NAMALWA (cell line): Measurements from ENCODE around the gene SDK1.

ENCODE experiments used
- DNase-seq: peaks from one replicate; pipeline ENCODE4 v3.0.0-alpha.2; 2015; ENCODE audit warnings: low spot score

SDK1 gene

GRCh38 chr7:4137552-4137951 lies 836.5 kb downstream of the SDK1 start:
- DNase-seq = no peak

GRCh38 chr7:4138866-4139265 lies 837.8 kb downstream of the SDK1 start:
- no peak for DNase-seq

GRCh38 chr7:4139656-4140625 lies 838.9 kb downstream of the SDK1 start:
- no peak for DNase-seq

GRCh38 chr7:4140933-4141332 lies 839.9 kb downstream of the SDK1 start:
- DNase-seq = no peak

- DNase-seq = no peak
These were observed 842.0 kb downstream of the SDK1 start for GRCh38 chr7:4143006-4143405.

GRCh38 chr7:4143511-4144171 lies 842.6 kb downstream of the SDK1 start:
- DNase-seq = no peak

- DNase-seq = no peak
These were observed 843.2 kb downstream of the SDK1 start for GRCh38 chr7:4144172-4144701.

- DNase-seq = no peak
These were observed 843.9 kb downstream of the SDK1 start for GRCh38 chr7:4144811-4145510.

- DNase-seq = no peak
These were observed 844.5 kb downstream of the SDK1 start for GRCh38 chr7:4145576-4145975.

GRCh38 chr7:4147926-4148620 lies 847.0 kb downstream of the SDK1 start:
- no peak for DNase-seq

GRCh38 chr7:4149236-4149635 lies 848.2 kb downstream of the SDK1 start:
- DNase-seq = no peak

GRCh38 chr7:4149645-4150044 lies 848.6 kb downstream of the SDK1 start:
- DNase-seq = no peak

- DNase-seq = no peak
These were observed 849.7 kb downstream of the SDK1 start for GRCh38 chr7:4150731-4151130.

GRCh38 chr7:4151524-4151923 lies 850.5 kb downstream of the SDK1 start:
- no peak for DNase-seq

- no peak for DNase-seq
These were observed 851.0 kb downstream of the SDK1 start for GRCh38 chr7:4151926-4152549.

GRCh38 chr7:4154882-4155535 lies 854.0 kb downstream of the SDK1 start:
- no peak for DNase-seq

GRCh38 chr7:4156190-4156589 lies 855.1 kb downstream of the SDK1 start:
- DNase-seq = no peak

- DNase-seq = no peak
These were observed 856.6 kb downstream of the SDK1 start for GRCh38 chr7:4157651-4158050.

- DNase-seq = no peak
These were observed 857.5 kb downstream of the SDK1 start for GRCh38 chr7:4158441-4159153.

GRCh38 chr7:4159154-4159501 lies 858.1 kb downstream of the SDK1 start:
- DNase-seq = no peak
